Measurements from ENCODE around the gene HEBP2.

The HEBP2 gene

DNA sequence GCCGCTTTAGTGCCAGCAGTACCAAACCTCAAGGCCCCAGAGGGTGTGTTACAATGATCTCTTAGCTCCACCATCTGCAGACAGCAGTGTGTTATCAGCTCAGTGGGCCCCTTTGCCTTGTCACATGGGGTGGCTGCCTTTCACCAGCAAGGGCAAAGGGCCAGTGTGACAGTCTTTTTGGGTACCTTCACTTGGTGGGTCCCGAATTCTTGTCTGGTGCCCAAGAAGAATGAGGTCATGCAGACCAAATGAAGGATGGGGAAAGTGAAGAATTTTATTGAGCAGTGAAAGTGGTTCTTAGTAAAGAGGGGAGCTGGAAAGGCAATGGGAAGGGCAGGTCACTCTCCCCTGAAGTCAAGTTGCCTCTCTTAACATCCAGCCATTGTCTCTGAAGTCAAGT, 29.2 kb upstream of the HEBP2 start:
- Histone ChIP-seq H3K27ac (no peak overlapping the region), H3K9me3 (ENCODE audit: low read depth, low read length) (no peaks in the 10 kb centered on the region), H3K4me3 (no peak overlapping the region), H3K9ac (ENCODE audit: insufficient read length) (no peak overlapping the region), H3K36me3 (ENCODE audit: insufficient read depth, low read length) (no peaks in the 10 kb centered on the region)
- no peak for TF ChIP-seq POLR2AphosphoS5 (IDR thresholded peaks at IDR 0.05; ENCODE audit: borderline replicate concordance, low read depth, low read length)
- no peak for TF ChIP-seq EZH2 (IDR thresholded peaks at IDR 0.05)
- no peak for TF ChIP-seq FOXP2 (optimal IDR thresholded peaks at IDR 0.05; ENCODE audit: control extremely low read depth, extremely low read length, insufficient read depth)
- DNase-seq (ENCODE audit: low read depth, low spot score), result no peak

DNA sequence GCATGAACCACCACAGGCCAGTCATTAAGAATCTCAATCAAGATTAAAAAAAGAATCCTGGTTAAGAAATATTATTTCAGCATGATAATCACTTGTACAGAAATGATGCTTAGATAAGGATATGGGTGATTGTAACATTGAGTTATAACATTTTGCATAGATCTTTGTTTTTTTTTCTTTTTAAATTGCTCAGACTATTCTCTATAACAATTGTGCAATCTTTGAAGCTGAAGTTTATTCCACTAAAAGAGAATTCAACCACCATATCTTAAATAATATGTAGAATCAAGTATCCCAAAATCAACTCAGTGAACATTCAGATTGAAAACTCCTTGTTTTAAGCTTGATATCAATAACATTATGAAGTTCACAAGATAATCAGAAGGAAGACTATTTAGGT, 27.0 kb upstream of the HEBP2 start:
- Histone ChIP-seq H3K9me3 (ENCODE audit: low read depth, low read length) (no peaks in the 10 kb centered on the region), H3K4me3 (no peak overlapping the region), H3K9ac (ENCODE audit: insufficient read length) (no peak overlapping the region), H3K27ac (no peak overlapping the region), H3K36me3 (ENCODE audit: insufficient read depth, low read length) (no peaks in the 10 kb centered on the region)
- no peak for DNase-seq (ENCODE audit: low read depth, low spot score)
- no peak for TF ChIP-seq FOXP2 (optimal IDR thresholded peaks at IDR 0.05; ENCODE audit: control extremely low read depth, extremely low read length, insufficient read depth)
- no peak for TF ChIP-seq EZH2 (IDR thresholded peaks at IDR 0.05)
- TF ChIP-seq POLR2AphosphoS5 (IDR thresholded peaks at IDR 0.05; ENCODE audit: borderline replicate concordance, low read depth, low read length), result no peak

DNA sequence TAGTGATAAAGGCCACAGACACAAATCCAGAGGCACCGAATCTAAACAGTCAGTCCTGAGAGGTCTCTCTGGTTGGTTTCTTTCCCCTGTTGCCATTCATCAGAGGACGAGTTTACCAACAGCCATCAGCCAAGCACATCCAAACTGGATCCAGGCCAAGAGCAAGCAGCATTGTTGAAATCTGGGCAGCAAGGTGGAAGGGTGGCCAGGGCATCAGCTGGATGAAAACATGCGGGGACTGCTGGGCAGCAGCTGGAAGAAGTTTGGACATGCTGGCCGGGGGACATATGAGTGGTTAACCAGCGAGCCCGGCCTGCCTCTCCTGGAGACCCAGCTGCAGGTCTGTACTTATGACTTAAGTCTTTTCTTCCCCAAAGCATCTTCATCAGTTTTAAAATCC, 26.2 kb upstream of the HEBP2 start, which contains the start of gene SMIM28:
SMIM28 (plus strand) TSS at position 62 of the 400 bp plus-strand sequence; CDS start at position 230, 168 bp downstream.
- H3K27ac ChIP-seq, result no peak within 1 kb of the TSS
- H3K9ac ChIP-seq (ENCODE audit: insufficient read length), result no peak within 1 kb of the TSS
- no peaks in the 10 kb centered on the region for H3K36me3 ChIP-seq (ENCODE audit: insufficient read depth, low read length)
- no peak for DNase-seq (ENCODE audit: low read depth, low spot score)
- no peak within 1 kb of the TSS for H3K4me3 ChIP-seq
- H3K9me3 ChIP-seq (ENCODE audit: low read depth, low read length), result no peaks in the 10 kb centered on the region
- no peak for TF ChIP-seq FOXP2 (optimal IDR thresholded peaks at IDR 0.05; ENCODE audit: control extremely low read depth, extremely low read length, insufficient read depth)
- TF ChIP-seq EZH2 (IDR thresholded peaks at IDR 0.05), result no peak
- no peak for TF ChIP-seq POLR2AphosphoS5 (IDR thresholded peaks at IDR 0.05; ENCODE audit: borderline replicate concordance, low read depth, low read length)

DNA sequence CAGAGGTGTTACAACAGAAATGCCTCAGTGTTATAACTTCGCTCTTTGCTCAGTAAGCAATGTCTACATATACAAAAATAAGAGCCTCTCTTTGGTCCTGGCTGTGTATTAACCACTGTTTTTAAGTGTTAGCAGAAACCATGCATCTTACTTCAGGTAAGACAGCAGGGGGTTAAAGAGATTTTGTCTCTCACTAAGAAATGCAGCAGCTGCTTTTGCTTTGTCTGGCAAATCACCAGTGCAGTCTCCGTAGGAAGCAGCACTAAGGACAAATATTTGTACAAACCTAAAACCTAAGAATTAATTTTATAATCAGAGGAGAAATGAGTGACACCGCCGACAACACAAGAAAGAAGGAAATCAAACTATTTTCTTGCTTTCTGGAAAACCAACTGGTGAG, 25.6 kb upstream of the HEBP2 start:
- Histone ChIP-seq H3K4me3 (no peak overlapping the region), H3K36me3 (ENCODE audit: insufficient read depth, low read length) (no peaks in the 10 kb centered on the region), H3K9ac (ENCODE audit: insufficient read length) (no peak overlapping the region), H3K9me3 (ENCODE audit: low read depth, low read length) (no peaks in the 10 kb centered on the region), H3K27ac (no peak overlapping the region)
- DNase-seq (ENCODE audit: low read depth, low spot score), result no peak
- TF ChIP-seq POLR2AphosphoS5 (IDR thresholded peaks at IDR 0.05; ENCODE audit: borderline replicate concordance, low read depth, low read length) (no peak), FOXP2 (optimal IDR thresholded peaks at IDR 0.05; ENCODE audit: control extremely low read depth, extremely low read length, insufficient read depth) (no peak), EZH2 (IDR thresholded peaks at IDR 0.05) (no peak)

DNA sequence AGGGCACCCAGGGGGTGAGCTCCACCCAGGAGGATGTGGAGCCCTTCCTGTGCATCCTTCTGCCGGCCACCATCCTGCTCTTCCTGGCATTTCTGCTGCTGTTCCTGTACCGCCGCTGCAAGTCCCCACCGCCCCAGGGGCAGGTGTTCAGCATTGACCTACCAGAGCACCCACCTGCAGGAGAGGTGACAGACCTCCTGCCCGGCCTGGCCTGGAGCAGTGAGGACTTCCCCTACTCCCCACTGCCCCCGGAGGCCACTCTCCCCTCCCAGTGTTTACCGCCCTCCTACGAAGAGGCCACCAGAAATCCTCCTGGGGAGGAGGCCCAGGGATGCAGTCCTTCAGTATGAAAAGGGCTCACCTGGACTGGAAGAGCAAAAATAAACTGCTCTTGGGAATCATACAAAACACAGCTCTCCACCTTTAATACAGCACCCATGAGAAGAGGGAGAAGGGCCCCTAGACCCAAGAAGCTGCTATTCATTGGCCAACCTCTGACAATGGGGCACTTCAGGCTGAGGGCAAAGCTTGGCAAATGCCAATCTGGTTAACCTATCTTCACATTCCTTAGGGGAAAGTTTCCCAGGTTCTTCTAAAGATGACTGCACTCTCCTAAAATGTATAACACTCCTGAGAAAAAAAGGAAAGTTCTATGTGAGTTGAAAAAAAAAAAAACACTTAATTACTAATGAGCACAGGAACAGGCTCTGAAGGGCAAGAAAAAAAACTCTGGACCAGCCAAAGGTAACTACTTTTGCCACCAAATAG, 21.3 kb upstream of the HEBP2 start:
- no peak overlapping the region for H3K4me3 ChIP-seq
- H3K9ac ChIP-seq (ENCODE audit: insufficient read length), result no peak overlapping the region
- no peak overlapping the region for H3K27ac ChIP-seq
- TF ChIP-seq POLR2AphosphoS5 (IDR thresholded peaks at IDR 0.05; ENCODE audit: borderline replicate concordance, low read depth, low read length), result no peak
- TF ChIP-seq FOXP2 (optimal IDR thresholded peaks at IDR 0.05; ENCODE audit: control extremely low read depth, extremely low read length, insufficient read depth), result no peak
- TF ChIP-seq EZH2 (IDR thresholded peaks at IDR 0.05), result no peak
- H3K9me3 ChIP-seq (ENCODE audit: low read depth, low read length), result no peaks in the 10 kb centered on the region
- DNase-seq (ENCODE audit: low read depth, low spot score), result no peak
- H3K36me3 ChIP-seq (ENCODE audit: insufficient read depth, low read length), result no peaks in the 10 kb centered on the region

DNA sequence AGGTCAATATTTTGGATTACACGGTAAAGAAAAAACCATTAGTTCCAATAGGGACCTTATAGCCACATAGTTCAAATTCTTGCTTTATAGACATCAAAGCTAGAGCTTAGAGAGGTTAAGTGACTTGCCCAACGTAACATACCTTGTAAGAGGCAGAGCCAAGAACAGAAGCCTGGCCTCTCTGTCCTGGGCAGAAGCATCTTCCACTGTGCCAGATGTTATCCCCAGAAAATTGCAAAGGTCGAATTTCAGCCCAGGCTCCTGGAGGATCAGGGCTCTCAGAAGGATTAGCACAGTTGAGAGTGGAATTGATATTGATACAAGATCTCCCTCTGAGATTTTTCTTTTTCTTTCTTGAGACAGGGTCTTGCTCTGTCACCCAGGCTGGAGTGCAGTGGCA, 20.2 kb upstream of the HEBP2 start:
- no peak overlapping the region for H3K4me3 ChIP-seq
- TF ChIP-seq POLR2AphosphoS5 (IDR thresholded peaks at IDR 0.05; ENCODE audit: borderline replicate concordance, low read depth, low read length), result no peak
- TF ChIP-seq FOXP2 (optimal IDR thresholded peaks at IDR 0.05; ENCODE audit: control extremely low read depth, extremely low read length, insufficient read depth), result no peak
- no peak for TF ChIP-seq EZH2 (IDR thresholded peaks at IDR 0.05)
- H3K9me3 ChIP-seq (ENCODE audit: low read depth, low read length), result no peaks in the 10 kb centered on the region
- no peaks in the 10 kb centered on the region for H3K36me3 ChIP-seq (ENCODE audit: insufficient read depth, low read length)
- H3K27ac ChIP-seq, result no peak overlapping the region
- no peak for DNase-seq (ENCODE audit: low read depth, low spot score)
- no peak overlapping the region for H3K9ac ChIP-seq (ENCODE audit: insufficient read length)

DNA sequence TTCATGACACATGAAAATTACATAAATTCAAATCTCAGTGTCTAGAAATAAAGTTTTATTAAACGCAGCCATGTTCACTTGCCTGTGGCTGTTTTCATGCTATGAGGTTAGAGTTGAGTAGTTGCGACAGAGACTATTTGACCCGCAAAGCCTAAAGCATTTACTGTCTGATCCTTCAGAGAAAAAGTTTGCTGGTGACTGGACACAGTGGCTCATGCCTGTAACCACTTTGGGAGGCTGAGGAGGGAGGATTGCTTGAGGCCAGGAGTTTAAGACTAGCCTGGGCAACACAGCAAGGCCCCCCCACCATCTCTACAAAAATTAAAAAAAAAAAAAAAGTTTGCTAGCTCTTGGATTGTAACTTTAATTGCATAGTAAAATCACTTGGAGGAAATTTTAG, 17.1 kb upstream of the HEBP2 start:
- H3K27ac ChIP-seq, result no peak overlapping the region
- H3K9ac ChIP-seq (ENCODE audit: insufficient read length), result no peak overlapping the region
- H3K9me3 ChIP-seq (ENCODE audit: low read depth, low read length), result no peaks in the 10 kb centered on the region
- no peak for DNase-seq (ENCODE audit: low read depth, low spot score)
- H3K4me3 ChIP-seq, result no peak overlapping the region
- H3K36me3 ChIP-seq (ENCODE audit: insufficient read depth, low read length), result no peaks in the 10 kb centered on the region
- TF ChIP-seq FOXP2 (optimal IDR thresholded peaks at IDR 0.05; ENCODE audit: control extremely low read depth, extremely low read length, insufficient read depth) (no peak), EZH2 (IDR thresholded peaks at IDR 0.05) (no peak), POLR2AphosphoS5 (IDR thresholded peaks at IDR 0.05; ENCODE audit: borderline replicate concordance, low read depth, low read length) (no peak)

DNA sequence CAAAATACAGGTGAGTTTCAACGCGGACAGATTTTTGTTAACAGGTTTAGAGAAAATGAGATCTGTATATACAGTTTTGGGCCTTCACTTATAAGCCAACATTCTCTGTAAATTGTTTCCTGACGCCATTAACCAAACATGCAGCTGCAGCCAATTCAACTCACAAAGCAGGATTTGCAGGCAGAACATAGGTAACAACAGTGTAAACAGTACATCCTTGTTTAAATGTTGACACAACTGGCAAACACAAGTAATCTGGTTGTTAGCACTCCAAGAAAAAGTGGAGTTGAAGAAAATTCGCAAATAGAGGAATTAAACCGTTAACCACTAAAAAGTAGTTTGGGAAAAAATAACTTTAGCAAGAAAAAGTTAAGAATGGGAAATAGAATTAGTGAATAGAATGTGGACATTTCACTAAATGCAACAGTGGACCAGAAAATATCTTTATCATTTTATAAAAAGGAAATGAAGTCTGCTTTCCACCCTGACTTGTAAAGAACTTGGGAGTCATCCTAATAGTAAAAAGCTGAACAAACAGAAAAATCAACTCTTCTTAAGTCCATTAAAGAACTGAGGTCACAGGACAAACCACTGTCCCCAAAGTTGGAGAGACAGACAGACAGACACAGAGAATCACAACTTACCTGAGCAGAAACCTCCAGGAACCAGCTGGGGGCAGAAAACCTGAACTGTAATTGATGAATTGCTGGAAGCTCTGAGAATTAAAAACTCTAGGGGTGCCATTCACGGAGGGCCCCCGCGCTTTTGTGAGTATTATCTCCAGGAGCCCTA, 16.2 kb upstream of the HEBP2 start:
- no peaks in the 10 kb centered on the region for H3K36me3 ChIP-seq (ENCODE audit: insufficient read depth, low read length)
- DNase-seq (ENCODE audit: low read depth, low spot score), result no peak
- TF ChIP-seq EZH2 (IDR thresholded peaks at IDR 0.05), result no peak
- TF ChIP-seq POLR2AphosphoS5 (IDR thresholded peaks at IDR 0.05; ENCODE audit: borderline replicate concordance, low read depth, low read length), result no peak
- no peak for TF ChIP-seq FOXP2 (optimal IDR thresholded peaks at IDR 0.05; ENCODE audit: control extremely low read depth, extremely low read length, insufficient read depth)
- no peak overlapping the region for H3K27ac ChIP-seq
- H3K9me3 ChIP-seq (ENCODE audit: low read depth, low read length), result no peaks in the 10 kb centered on the region
- H3K9ac ChIP-seq (ENCODE audit: insufficient read length), result no peak overlapping the region
- H3K4me3 ChIP-seq, result no peak overlapping the region

All from SK-N-MC (cell line).